GM12878 (cell line): ENCODE results near the gene MOK. TPM values are rescaled to one million over a fixed set of nuclear protein-coding genes. Genes with fewer than 3 reads are reported as not detected.
A peak's percentile ranks its signal among the peaks of the same experiment; 100 is the strongest.

Experiments used
- ATAC-seq: fragments of 200-7000 bp; cut with Tn5 transposase; 3 replicates; pipeline ENCODE4 v1.9.1; 2020; ENCODE audit warnings: mild to moderate bottlenecking, moderate library complexity
- BruUV-seq: library from RNA; stranded (reverse); fragments of 400-500 nt; replicated peaks from 2 replicates; lab custom pipeline; 2021; lab: Mats Ljungman, UMichigan
- CTCF ChIA-PET: fragments of 300-600 bp; sonication (Branson Sonifier 250); formaldehyde crosslinking; extraction: SDS; loops from one replicate; lab custom pipeline; 2021; ENCODE audit warnings: inconsistent platforms; lab: Yijun Ruan, JAX
- POLR2A ChIA-PET: fragments of 350-600 bp; formaldehyde crosslinking; extraction: SDS; loops from one replicate; lab custom pipeline; 2021; ENCODE audit warnings: inconsistent platforms; lab: Charles Lee
- RAD21 ChIA-PET: fragments of 300-600 bp; sonication (Branson Sonifier 250); formaldehyde crosslinking; loops from one replicate; lab custom pipeline; 2023; ENCODE audit warnings: antibody characterized with exemption; ENCODE audit not compliant: unreplicated experiment; lab: Charles Lee
- SMC1A ChIA-PET: fragments of 300-600 bp; sonication (Branson Sonifier 250); formaldehyde crosslinking; loops from one replicate; lab custom pipeline; 2023; ENCODE audit not compliant: unreplicated experiment, uncharacterized antibody; lab: Charles Lee
- DNase-seq: peaks from one replicate; pipeline ENCODE4 v3.0.0-alpha.2; 2011; ENCODE audit warnings: low read depth, low spot score
- FAIRE-seq: peaks from 3 replicates; lab custom pipeline; 2011; peaks lifted over from hg19 to GRCh38; lab: Jason Lieb, UNC
- H2AFZ ChIP-seq: 2 replicates; pipeline ENCODE4 v1.6.0; 2011; ENCODE audit warnings: low read depth, low read length, control low read depth; ENCODE audit not compliant: control insufficient read depth
- H3K27ac ChIP-seq: 2 replicates; pipeline ENCODE4 v1.5.1; 2011; ENCODE audit warnings: control low read depth; ENCODE audit not compliant: control insufficient read depth, insufficient read depth
- H3K27me3 ChIP-seq, 2 experiments: replicated peaks in 1 of 2; 2 replicates each; pipeline versions ENCODE4 v1.6.0 to v1.6.1; 2011; ENCODE audit warnings: low read length in 1 of 2; ENCODE audit not compliant: control insufficient read depth in 2 of 2, insufficient read depth in 2 of 2
- H3K36me3 ChIP-seq, 2 experiments: 2 replicates each; pipeline ENCODE4 v1.5.1; 2011; ENCODE audit warnings: low read length in 1 of 2; ENCODE audit not compliant: control insufficient read depth in 2 of 2, insufficient read depth in 2 of 2
- H3K4me1 ChIP-seq: 2 replicates; pipeline ENCODE4 v1.6.1; 2011; ENCODE audit warnings: mild to moderate bottlenecking, low read length, moderate library complexity, mixed read lengths; ENCODE audit not compliant: control insufficient read depth, insufficient read depth
- H3K4me2 ChIP-seq: 2 replicates; pipeline ENCODE4 v1.6.0; 2011; ENCODE audit warnings: control low read depth; ENCODE audit not compliant: control insufficient read depth, insufficient read depth
- H3K4me3 ChIP-seq: fragments of 200-600 bp; sonication (generic); 2 replicates; pipeline ENCODE4 v1.5.1; 2016
- H3K79me2 ChIP-seq: 2 replicates; pipeline ENCODE4 v1.6.0; 2011; ENCODE audit warnings: low read length; ENCODE audit not compliant: control insufficient read depth, insufficient read depth
- H3K9ac ChIP-seq: 2 replicates; pipeline ENCODE4 v1.8.0; 2011; ENCODE audit warnings: low read length, control low read depth, mixed read lengths; ENCODE audit not compliant: control insufficient read depth, insufficient read depth
- H3K9me3 ChIP-seq: replicated peaks from 3 replicates; pipeline ENCODE4 v1.5.1; 2011; ENCODE audit warnings: mild to moderate bottlenecking, low read length; ENCODE audit not compliant: control insufficient read depth, insufficient read depth
- H4K20me1 ChIP-seq: 2 replicates; pipeline ENCODE4 v1.6.0; 2011; ENCODE audit not compliant: control insufficient read depth, insufficient read depth
- CTCF ChIP-seq, 3 experiments: IDR thresholded peaks in 2 of 3; conservative IDR thresholded peaks in 1 of 3; 2 replicates each; pipeline ENCODE4 v1.5.1; 2011; ENCODE audit warnings: low read depth in 3 of 3, low read length in 3 of 3, mild to moderate bottlenecking in 3 of 3, control low read depth in 2 of 3, moderate library complexity in 2 of 3, inconsistent platforms in 1 of 3, mixed read lengths in 1 of 3; ENCODE audit not compliant: control insufficient read depth in 2 of 3, insufficient read depth in 1 of 3; ENCODE audit errors: extremely low read depth in 1 of 3
- RAD21 ChIP-seq: IDR thresholded peaks from 2 replicates; pipeline ENCODE4 v1.6.1; 2011; ENCODE audit warnings: mild to moderate bottlenecking, low read depth, low read length, moderate library complexity; ENCODE audit not compliant: insufficient read depth
- SMC3 ChIP-seq: IDR thresholded peaks from 2 replicates; pipeline ENCODE4 v1.6.1; 2011; ENCODE audit warnings: low read length, improper control_type of control experiment, borderline replicate concordance
- ZNF217 ChIP-seq: fragments of 450-650 bp; IDR thresholded peaks from 2 replicates; pipeline ENCODE4 v1.6.1; 2017; ENCODE audit warnings: antibody characterized with exemption, mild to moderate bottlenecking
- whole genome bisulfite sequencing: methylation state at CpG from one replicate; pipeline ENCODE4 v1.1.6; 2016; ENCODE audit warnings: low lambda C conversion rate; ENCODE audit not compliant: insufficient replicate concordance, insufficient coverage; ENCODE audit errors: missing lambda C conversion rate; 5-methylcytosine and 5-hydroxymethylcytosine counted together
- in situ Hi-C: fragments of 300-500 bp; cut with MboI; formaldehyde crosslinking; loops from 9 replicates; pipeline ENCODE4 v1.14.3; 2018; ENCODE audit warnings: mixed read lengths
- intact Hi-C: fragments of 100-400 bp; cut with micrococcal nuclease; formaldehyde crosslinking; loops from one replicate; pipeline ENCODE4 v1.14.2; 2022; ENCODE audit not compliant: unreplicated experiment
- polyA plus RNA-seq, 11 experiments: library from polyadenylated mRNA; depleted of rRNA in 4 of 11; unstranded in 6 of 11; stranded (reverse) in 5 of 11; fragments of >200 nt; fragmentation: Nextera tagmentation in 4 of 11; fragmentation: Illumina TruSeq in 1 of 11; extraction: Ambion mirVana in 4 of 11; extraction: Trizol in 1 of 11; gene quantifications; 1 replicate in 1 of 11; 2 replicates in 10 of 11; pipeline versions ENCODE4 v1.2.1 to v1.2.3, GENCODE V29; 2011 to 2016; ENCODE audit warnings: inconsistent platforms in 2 of 11, missing spikeins in 2 of 11, low read depth in 1 of 11
- total RNA-seq, 4 experiments: library from RNA; depleted of rRNA in 3 of 4; stranded (reverse); fragments of >200 nt in 3 of 4; fragmentation: Illumina TruSeq in 1 of 4; extraction: Trizol in 1 of 4; gene quantifications; 2 replicates each; pipeline versions ENCODE4 v1.2.1 to v1.2.3, GENCODE V29; 2013 to 2021

Gene MOK
- total and polyA plus RNA-seq, 10 of the 15 experiments (the other 5 are each of a cell fraction or from before 2014, with no cell fraction given) = 0.10 to 3.0 (median 1.4) TPM

- no peaks in the 10 kb centered on the region for H4K20me1 ChIP-seq
- no peak overlapping the region for H2AFZ ChIP-seq
- peaks cover 13% of the 10 kb centered on the region for H3K4me1 ChIP-seq
- H3K27me3 ChIP-seq = no peaks in the 10 kb centered on the region
- H3K9me3 ChIP-seq = no peaks in the 10 kb centered on the region
- 35% methylated on average over 8 of the region's 8 CpGs for WGBS
- H3K9ac ChIP-seq = no peak overlapping the region
- ChIA-PET RAD21 (no interaction called here), POLR2A (no interaction called here)
- BruUV-seq = no TSS peak
- no peak for DNase-seq
- H3K79me2 ChIP-seq = peaks cover 14% of the 10 kb centered on the region
- ATAC-seq = peak; percentile 69
- in situ Hi-C loops = loop anchor here (25.0 kb wide), 1 partner anchor 561 kb away; the partner anchor contains the start of gene PPP2R5C
- TF ChIP-seq SMC3 (peak; percentile 31; the same call in 1 of the 2 replicates), CTCF (IDR thresholded peaks at IDR 0.05 in 2 of 3, conservative IDR thresholded peaks at IDR 0.05 in 1 of 3; ENCODE audit: control insufficient read depth in 2 of 3, extremely low read depth in 1 of 3, insufficient read depth in 1 of 3, low read depth in 3 of 3, low read length in 3 of 3) (peak; percentile 56 to 75 (median 58); a peak in 5 of 6 replicates), ZNF217 (no peak), RAD21 (0 out of 2 replicates have a peak, but pooled peaks have one; percentile 20)
- TF ChIP-seq, all 136 proteins: peak for 3
- Histone ChIP-seq H3K36me3 (peaks cover 0 to 3% of the 10 kb centered on the region in 2 experiments; a peak in 1 of 4 replicates), H3K4me3 (no peak overlapping the region), H3K4me2 (no peak overlapping the region), H3K27ac (no peak overlapping the region)
- ChIA-PET CTCF (no interaction called here), SMC1A (interaction anchor here (1.2 kb wide), 1 partner anchor 356 kb away, joined by 3 read pairs; no protein-coding TSS in a partner anchor)
- intact Hi-C loops = no loop called here
- peak; percentile 76 for FAIRE-seq
Measured at GRCh38 chr14:102323102-102323501, 18.1 kb upstream of the MOK start.
